Adipocyte (in vitro differentiated cells): ENCODE data around the gene ARMH3.
"Not testable (repeated sequence)": the region's sequence is repeated elsewhere in the genome, so short reads cannot be mapped to it uniquely, and the experiment has no call there.

Experiments
- DNase-seq: peaks from one replicate; pipeline ENCODE4 v3.0.0-alpha.2; 2015; ENCODE audit warnings: low read depth
- H3K27me3 ChIP-seq: replicated peaks from 2 replicates; pipeline ENCODE4 v1.7.0; 2013; ENCODE audit warnings: mild to moderate bottlenecking, low read length, moderate library complexity; ENCODE audit not compliant: control insufficient read depth, insufficient read depth
- H3K36me3 ChIP-seq: 2 replicates; pipeline ENCODE4 v1.7.0; 2013; ENCODE audit warnings: low read length, mild to moderate bottlenecking, moderate library complexity; ENCODE audit not compliant: control insufficient read depth, insufficient read depth, severe bottlenecking
- H3K4me1 ChIP-seq: 2 replicates; pipeline ENCODE4 v1.7.0; 2013; ENCODE audit warnings: mild to moderate bottlenecking, low read length, moderate library complexity; ENCODE audit not compliant: control insufficient read depth, insufficient read depth
- H3K4me3 ChIP-seq: 2 replicates; pipeline ENCODE4 v1.7.0; 2013; ENCODE audit warnings: mild to moderate bottlenecking, low read length, moderate library complexity
- H3K9ac ChIP-seq: 2 replicates; pipeline ENCODE4 v1.7.0; 2013; ENCODE audit warnings: mild to moderate bottlenecking, low read length, moderate library complexity
- H3K9me3 ChIP-seq: 2 replicates; pipeline ENCODE4 v1.7.0; 2013; ENCODE audit warnings: mild to moderate bottlenecking, low read length, moderate library complexity; ENCODE audit not compliant: control insufficient read depth

ARMH3 gene

DNA sequence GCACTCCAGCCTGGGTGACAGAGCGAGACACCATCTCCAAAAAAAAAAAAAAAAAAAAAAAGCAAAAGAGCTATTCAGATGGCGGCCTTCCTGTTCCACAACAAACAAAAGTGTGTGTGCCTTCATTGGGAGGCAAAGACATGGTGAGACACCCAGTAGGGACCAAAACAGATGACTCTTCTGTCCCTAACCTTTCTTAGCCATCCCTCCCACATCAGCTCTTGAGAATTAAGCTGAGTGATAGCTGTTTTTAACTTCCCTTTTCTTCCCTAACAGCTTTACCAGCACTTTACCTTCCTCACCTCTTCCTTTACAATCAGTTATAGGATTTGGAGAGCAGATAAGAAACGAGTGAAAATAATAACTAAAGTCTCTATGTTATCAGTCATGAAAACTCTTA, 48.2 kb downstream of the ARMH3 start:
- Histone ChIP-seq H3K4me1 (peaks cover 32% of the 10 kb centered on the region), H3K36me3 (peaks cover 43% of the 10 kb centered on the region), H3K9me3 (no peaks in the 10 kb centered on the region), H3K27me3 (no peaks in the 10 kb centered on the region), H3K9ac (no peak overlapping the region), H3K4me3 (no peak overlapping the region)
- no peak for DNase-seq

DNA sequence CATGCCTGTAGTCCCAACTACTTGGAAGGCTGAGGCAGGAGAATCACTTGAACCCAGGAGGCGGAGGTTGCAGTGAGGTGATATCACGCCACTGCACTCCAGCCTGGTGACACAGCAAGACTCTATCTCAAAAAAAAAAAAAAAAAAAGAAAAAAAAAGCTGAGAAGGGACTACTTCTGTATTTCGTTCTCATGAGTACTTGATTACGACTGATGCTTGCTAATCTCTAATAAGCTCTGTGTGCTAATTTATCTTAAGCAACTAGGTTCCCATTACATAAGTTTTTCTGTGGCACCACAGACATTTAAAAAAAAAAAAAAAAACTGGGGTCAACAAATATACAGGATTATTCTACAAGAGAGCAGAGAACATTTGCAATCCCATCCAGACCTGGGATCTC, 48.9 kb downstream of the ARMH3 start:
- Histone ChIP-seq H3K36me3 (peaks cover 41% of the 10 kb centered on the region), H3K4me1 (peaks cover 32% of the 10 kb centered on the region)
- H3K4me3 ChIP-seq, H3K27me3 ChIP-seq, DNase-seq, H3K9me3 ChIP-seq, H3K9ac ChIP-seq: not testable (repeated sequence)

DNA sequence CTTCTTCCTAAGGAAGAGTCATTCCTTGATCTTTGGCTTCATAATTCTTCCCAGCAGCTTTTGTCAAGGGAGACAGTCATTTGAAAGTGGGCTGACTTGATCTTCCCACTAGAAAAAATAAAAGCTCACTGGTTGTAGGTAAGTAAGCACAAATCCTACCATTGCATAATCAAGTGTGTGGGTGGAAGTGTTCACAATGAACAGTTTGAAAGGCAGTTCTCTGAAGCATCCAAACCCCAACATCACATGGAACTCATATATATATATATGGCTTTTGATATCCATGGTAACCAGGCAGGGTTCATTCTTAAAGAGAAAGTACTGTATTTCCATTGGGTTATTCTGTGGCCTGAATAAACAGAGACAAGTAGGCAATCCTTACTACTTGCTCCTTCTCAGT, 51.6 kb downstream of the ARMH3 start:
- Histone ChIP-seq H3K36me3 (peaks cover 43% of the 10 kb centered on the region), H3K9me3 (no peaks in the 10 kb centered on the region), H3K4me1 (peaks cover 28% of the 10 kb centered on the region), H3K27me3 (no peaks in the 10 kb centered on the region), H3K4me3 (no peak overlapping the region), H3K9ac (peak overlapping the region; percentile 63)
- peak; percentile 64 for DNase-seq

DNA sequence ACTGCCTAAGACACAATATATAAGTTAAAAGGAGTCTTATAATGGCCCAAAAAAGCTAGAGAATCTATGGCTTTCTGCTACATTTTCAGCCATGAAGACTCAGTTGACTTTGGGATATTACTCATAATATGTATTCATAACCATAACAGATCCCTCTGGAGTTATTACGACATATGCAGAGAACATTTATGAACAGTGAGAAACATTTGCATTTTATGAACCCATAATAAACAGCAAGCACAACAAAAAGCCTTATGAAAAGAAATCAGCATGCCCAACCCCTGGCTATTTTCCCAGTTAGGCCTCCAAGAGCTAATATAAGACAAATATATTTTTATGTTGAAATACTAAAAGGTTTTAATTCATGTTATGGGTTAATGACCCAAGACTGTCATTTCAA, 52.4 kb downstream of the ARMH3 start:
- peak overlapping the region; percentile 63 for H3K9ac ChIP-seq
- H3K4me3 ChIP-seq: no peak overlapping the region
- no peaks in the 10 kb centered on the region for H3K9me3 ChIP-seq
- peaks cover 36% of the 10 kb centered on the region for H3K36me3 ChIP-seq
- H3K27me3 ChIP-seq: no peaks in the 10 kb centered on the region
- DNase-seq: peak; percentile 56
- peaks cover 26% of the 10 kb centered on the region for H3K4me1 ChIP-seq

GRCh38 chr10:102001435-102002068, 54.4 kb downstream of the ARMH3 start:
- no peak for DNase-seq
- H3K4me1 ChIP-seq: peaks cover 33% of the 10 kb centered on the region
- peaks cover 35% of the 10 kb centered on the region for H3K36me3 ChIP-seq

GRCh38 chr10:101997803-101998202, 58.2 kb downstream of the ARMH3 start:
- H3K36me3 ChIP-seq: peaks cover 25% of the 10 kb centered on the region
- no peak overlapping the region for H3K4me3 ChIP-seq
- no peaks in the 10 kb centered on the region for H3K9me3 ChIP-seq
- no peak for DNase-seq
- peaks cover 37% of the 10 kb centered on the region for H3K4me1 ChIP-seq
- H3K9ac ChIP-seq: no peak overlapping the region
- no peaks in the 10 kb centered on the region for H3K27me3 ChIP-seq

More at GRCh38 chr10:102001435-102002068, 54.4 kb downstream of the ARMH3 start:
- Histone ChIP-seq H3K9me3 (no peaks in the 10 kb centered on the region), H3K27me3 (no peaks in the 10 kb centered on the region), H3K9ac (no peak overlapping the region), H3K4me3 (no peak overlapping the region)

- Histone ChIP-seq H3K36me3 (peaks cover 34% of the 10 kb centered on the region), H3K9me3 (no peaks in the 10 kb centered on the region), H3K4me3 (no peak overlapping the region), H3K9ac (peak overlapping the region; percentile 8), H3K27me3 (no peaks in the 10 kb centered on the region), H3K4me1 (peaks cover 38% of the 10 kb centered on the region)
- DNase-seq: no peak
Observed at GRCh38 chr10:101995451-101996063, 60.4 kb downstream of the ARMH3 start.

DNA sequence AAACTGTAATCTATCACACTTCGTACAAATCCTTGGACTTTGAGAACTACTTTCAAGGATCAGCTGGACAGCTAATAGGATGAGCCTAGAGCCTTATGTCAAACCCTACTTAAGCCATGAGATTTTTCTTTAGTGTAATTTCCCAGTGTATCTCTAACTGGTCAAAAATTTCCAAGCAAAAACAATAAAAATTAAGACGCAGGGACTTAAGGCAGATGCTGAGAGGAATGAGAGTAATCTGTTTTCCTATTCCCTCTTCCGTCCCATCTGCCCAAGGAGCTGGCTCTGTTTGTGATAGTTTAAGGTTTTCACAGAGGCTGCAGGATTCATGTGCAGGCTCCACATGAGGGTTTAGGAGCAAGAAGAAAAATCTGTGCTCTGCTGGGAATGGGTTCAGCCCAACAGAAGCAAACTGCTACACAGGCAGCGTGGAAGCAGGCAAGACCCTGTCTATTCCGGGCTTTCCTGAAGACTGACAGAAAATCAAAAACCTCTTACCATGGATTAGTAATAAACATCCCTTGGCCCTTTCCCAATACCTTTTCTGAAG, 62.2 kb downstream of the ARMH3 start:
- no peak for DNase-seq
- Histone ChIP-seq H3K36me3 (peaks cover 45% of the 10 kb centered on the region), H3K4me3 (no peak overlapping the region), H3K4me1 (peaks cover 38% of the 10 kb centered on the region), H3K27me3 (no peaks in the 10 kb centered on the region), H3K9me3 (no peaks in the 10 kb centered on the region), H3K9ac (peak overlapping the region; percentile 43)

DNA sequence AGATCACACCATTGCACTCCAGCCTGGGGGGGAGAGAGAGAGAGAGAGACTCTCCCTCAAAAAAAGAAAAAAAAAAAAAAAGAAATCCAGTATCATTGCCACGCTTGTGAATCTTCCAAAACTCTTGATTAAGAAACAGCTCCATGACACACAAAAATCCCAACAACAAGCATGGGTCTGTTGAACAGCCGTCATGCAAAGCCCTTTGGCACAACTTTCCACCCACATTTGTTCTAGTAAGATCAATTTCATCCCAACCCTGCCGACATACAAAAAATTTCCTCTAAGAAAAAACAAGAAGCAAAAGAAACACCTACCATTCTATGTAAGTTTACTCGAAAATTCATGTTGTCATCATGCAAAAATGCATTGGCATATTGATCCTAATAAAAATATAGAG, 62.8 kb downstream of the ARMH3 start:
- DNase-seq: no peak

GRCh38 chr10:101987136-101987535, 68.8 kb downstream of the ARMH3 start:
- Histone ChIP-seq H3K27me3 (no peaks in the 10 kb centered on the region), H3K4me1 (peaks cover 4% of the 10 kb centered on the region), H3K9ac (no peak overlapping the region), H3K4me3 (no peak overlapping the region), H3K9me3 (no peaks in the 10 kb centered on the region), H3K36me3 (peaks cover 76% of the 10 kb centered on the region)
- no peak for DNase-seq

More for the DNA sequence above, 62.8 kb downstream of the ARMH3 start:
- no peaks in the 10 kb centered on the region for H3K9me3 ChIP-seq
- H3K4me3 ChIP-seq: no peak overlapping the region
- peak overlapping the region; percentile 43 for H3K9ac ChIP-seq
- peaks cover 36% of the 10 kb centered on the region for H3K4me1 ChIP-seq
- H3K27me3 ChIP-seq: no peaks in the 10 kb centered on the region
- peaks cover 48% of the 10 kb centered on the region for H3K36me3 ChIP-seq

DNA sequence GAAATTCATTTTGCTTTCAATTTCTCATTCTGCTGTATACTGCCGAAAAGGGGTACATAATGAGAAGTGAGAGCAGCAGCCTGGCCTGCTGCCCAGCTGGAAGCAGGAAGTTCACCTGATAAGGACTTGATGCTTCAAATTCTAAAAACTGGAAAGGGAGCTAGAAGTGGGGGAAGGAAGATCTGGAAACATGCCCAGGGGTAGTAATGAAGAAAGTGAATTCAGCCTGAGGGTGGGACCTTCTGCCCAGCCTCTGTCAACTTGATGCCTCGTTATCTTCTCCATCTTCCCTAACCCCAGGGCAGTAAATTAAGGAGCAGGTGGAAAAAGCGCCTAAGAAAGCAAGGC, 69.4 kb downstream of the ARMH3 start:
- Histone ChIP-seq H3K4me3 (no peak overlapping the region), H3K36me3 (peaks cover 71% of the 10 kb centered on the region), H3K9me3 (no peaks in the 10 kb centered on the region), H3K27me3 (no peaks in the 10 kb centered on the region), H3K9ac (no peak overlapping the region), H3K4me1 (peaks cover 4% of the 10 kb centered on the region)
- no peak for DNase-seq
